Liver (tissue), 9 donors: ENCODE data around the gene IRAK3. TPM values are rescaled to one million over a fixed set of nuclear protein-coding genes. Genes with fewer than 3 reads are reported as not detected.

Experiments used
- DNase-seq: peaks from one replicate; pipeline ENCODE4 v3.0.0-alpha.2; 2017; ENCODE audit warnings: low spot score
- H3K27ac ChIP-seq, 2 donors: one replicate each; pipeline ENCODE4 v1.7.0; 2013; ENCODE audit warnings: inconsistent platforms in 2 of 2, low read length in 2 of 2, control low read depth in 1 of 2, low read depth in 1 of 2, mild to moderate bottlenecking in 1 of 2
- H3K27me3 ChIP-seq, 4 donors: one replicate each; pipeline versions ENCODE4 v1.6.1 to v1.7.0; 2013; ENCODE audit warnings: low read length in 3 of 4, inconsistent platforms in 1 of 4, mild to moderate bottlenecking in 1 of 4, moderate library complexity in 1 of 4; ENCODE audit not compliant: control insufficient read depth in 4 of 4, insufficient read depth in 4 of 4
- H3K36me3 ChIP-seq, 4 donors: one replicate each; pipeline versions ENCODE4 v1.6.1 to v1.7.0; 2013; ENCODE audit warnings: low read length in 3 of 4, mild to moderate bottlenecking in 3 of 4, low read depth in 1 of 4, moderate library complexity in 1 of 4; ENCODE audit not compliant: control insufficient read depth in 4 of 4, insufficient read depth in 3 of 4
- H3K4me1 ChIP-seq, 4 donors: one replicate each; pipeline versions ENCODE4 v1.6.1 to v1.7.0; 2013; ENCODE audit warnings: low read length in 3 of 4, mild to moderate bottlenecking in 3 of 4, moderate library complexity in 1 of 4; ENCODE audit not compliant: control insufficient read depth in 4 of 4, insufficient read depth in 4 of 4
- H3K4me3 ChIP-seq, 3 donors: one replicate each; pipeline versions ENCODE4 v1.6.1 to v1.7.0; 2013; ENCODE audit warnings: low read length in 3 of 3, control low read depth in 1 of 3, low read depth in 1 of 3, mild to moderate bottlenecking in 1 of 3
- H3K9ac ChIP-seq, 2 donors: one replicate each; pipeline ENCODE4 v1.7.0; 2013; ENCODE audit warnings: low read length in 2 of 2, mild to moderate bottlenecking in 2 of 2, moderate library complexity in 2 of 2, control low read depth in 1 of 2, low read depth in 1 of 2
- H3K9me3 ChIP-seq, 4 donors: one replicate each; pipeline versions ENCODE4 v1.6.1 to v1.7.0; 2013; ENCODE audit warnings: low read length in 3 of 4; ENCODE audit not compliant: control insufficient read depth in 4 of 4
- ATF3 ChIP-seq: IDR thresholded peaks from 2 replicates; pipeline ENCODE4 v1.6.1; 2016; ENCODE audit warnings: antibody characterized with exemption
- CTCF ChIP-seq: fragments of 150-350 bp; IDR thresholded peaks from 2 replicates; pipeline ENCODE4 v1.5.1; 2017; ENCODE audit warnings: improper control_type of control experiment, low read depth, low read length; ENCODE audit not compliant: missing input control
- EGR1 ChIP-seq, 2 donors: IDR thresholded peaks; 2 replicates each; pipeline ENCODE4 v1.6.1; 2016 to 2018; ENCODE audit warnings: antibody characterized with exemption in 2 of 2, low read depth in 2 of 2
- FOXA1 ChIP-seq: IDR thresholded peaks from 2 replicates; pipeline ENCODE4 v1.6.1; 2016; ENCODE audit warnings: antibody characterized with exemption
- FOXA2 ChIP-seq: IDR thresholded peaks from 2 replicates; pipeline ENCODE4 v1.6.1; 2016; ENCODE audit warnings: antibody characterized with exemption
- GABPA ChIP-seq, 2 donors: IDR thresholded peaks in 1 of 2; conservative IDR thresholded peaks in 1 of 2; 2 replicates each; pipeline ENCODE4 v1.6.1; 2016; ENCODE audit warnings: antibody characterized with exemption in 2 of 2, mild to moderate bottlenecking in 1 of 2, moderate library complexity in 1 of 2
- HNF4A ChIP-seq, 2 donors: conservative IDR thresholded peaks; 2 replicates each; pipeline ENCODE4 v1.6.1; 2016; ENCODE audit warnings: antibody characterized with exemption in 2 of 2, mild to moderate bottlenecking in 2 of 2
- HNF4G ChIP-seq: IDR thresholded peaks from 2 replicates; pipeline ENCODE4 v1.6.1; 2016; ENCODE audit warnings: antibody characterized with exemption
- JUND ChIP-seq, 2 donors: IDR thresholded peaks; 2 replicates each; pipeline ENCODE4 v1.6.1; 2016; ENCODE audit warnings: antibody characterized with exemption in 2 of 2
- MAX ChIP-seq: IDR thresholded peaks from 2 replicates; pipeline ENCODE4 v1.6.1; 2016; ENCODE audit warnings: antibody characterized with exemption
- NR2F2 ChIP-seq: IDR thresholded peaks from 2 replicates; pipeline ENCODE4 v1.6.1; 2016; ENCODE audit warnings: antibody characterized with exemption
- RAD21 ChIP-seq, 2 donors: IDR thresholded peaks; 2 replicates each; pipeline ENCODE4 v1.6.1; 2016; ENCODE audit warnings: antibody characterized with exemption in 2 of 2, mild to moderate bottlenecking in 2 of 2
- REST ChIP-seq: IDR thresholded peaks from 2 replicates; pipeline ENCODE4 v1.6.1; 2016; ENCODE audit warnings: antibody characterized with exemption, mild to moderate bottlenecking
- RXRA ChIP-seq, 2 donors: IDR thresholded peaks; 2 replicates each; pipeline ENCODE4 v1.6.1; 2017 to 2018; ENCODE audit warnings: antibody characterized with exemption in 2 of 2, mild to moderate bottlenecking in 1 of 2
- SP1 ChIP-seq: IDR thresholded peaks from 2 replicates; pipeline ENCODE4 v1.6.1; 2018; ENCODE audit warnings: antibody characterized with exemption, mild to moderate bottlenecking
- TAF1 ChIP-seq: conservative IDR thresholded peaks from 2 replicates; pipeline ENCODE4 v1.6.1; 2016; ENCODE audit warnings: antibody characterized with exemption, mild to moderate bottlenecking
- YY1 ChIP-seq: IDR thresholded peaks from 2 replicates; pipeline ENCODE4 v1.6.1; 2016; ENCODE audit warnings: antibody characterized with exemption, mild to moderate bottlenecking
- ZBTB33 ChIP-seq: IDR thresholded peaks from 2 replicates; pipeline ENCODE4 v1.6.1; 2016; ENCODE audit warnings: antibody characterized with exemption
- WGBS: extraction: QIAGEN DNeasy Blood & Tissue Kit; methylation state at CpG from one replicate; pipeline ENCODE4 v1.1.7; 2013; 5-methylcytosine and 5-hydroxymethylcytosine counted together
- polyA plus RNA-seq, 2 donors: library from polyadenylated mRNA; stranded (reverse) in 1 of 2; unstranded in 1 of 2; fragments of 200-250 nt in 1 of 2; fragments of >200 nt in 1 of 2; fragmentation: Nextera tagmentation in 1 of 2; extraction: Ambion mirVana in 1 of 2; gene quantifications; one replicate each; pipeline versions ENCODE4 v1.2.1 to v1.2.3, GENCODE V29; 2013 to 2015
- total RNA-seq, 2 donors: library from RNA; depleted of rRNA; stranded (reverse); fragments of >200 nt; gene quantifications; one replicate each; pipeline ENCODE4 v1.2.3, GENCODE V29; 2014
- donor health status: healthy.
- donor health status: healthy.
- donor health status: healthy.
- donor health status: healthy.
- donor health status: healthy.

The IRAK3 gene
- total and polyA plus RNA-seq, 4 donors = 1.1 to 8.6 (median 3.5) TPM

GRCh38 chr12:66142826-66143225 is 46.2 kb upstream of the IRAK3 start:
- Histone ChIP-seq H3K9ac (no peak overlapping the region), H3K27ac (no peak overlapping the region), H3K9me3 (peaks cover 0 to 11% (median 2%) of the 10 kb centered on the region in 4 donors), H3K4me3 (no peak overlapping the region), H3K36me3 (peaks cover 2 to 18% (median 13%) of the 10 kb centered on the region in 4 donors), H3K27me3 (no peaks in the 10 kb centered on the region), H3K4me1 (peaks cover 0 to 12% (median 3%) of the 10 kb centered on the region in 4 donors)
- DNase-seq = no peak
- TF ChIP-seq MAX = no peak

- Histone ChIP-seq H3K36me3 (peaks cover 1 to 20% (median 10%) of the 10 kb centered on the region in 4 donors), H3K27me3 (no peaks in the 10 kb centered on the region), H3K9me3 (peaks cover 0 to 11% (median 2%) of the 10 kb centered on the region in 4 donors), H3K4me3 (no peak overlapping the region), H3K27ac (no peak overlapping the region), H3K4me1 (peaks cover 0 to 12% (median 3%) of the 10 kb centered on the region in 4 donors), H3K9ac (no peak overlapping the region)
- 98% methylated on average over 1 of the region's 1 CpG for WGBS
- no peak for DNase-seq
- TF ChIP-seq ZBTB33 = no peak
- no peak for TF ChIP-seq CTCF
- TF ChIP-seq HNF4G = no peak
- no peak for TF ChIP-seq EGR1 (IDR thresholded peaks at IDR 0.05; ENCODE audit: low read depth in 2 of 2)
- TF ChIP-seq HNF4A (conservative IDR thresholded peaks at IDR 0.05) = no peak
- TF ChIP-seq NR2F2 = no peak
- no peak for TF ChIP-seq MAX
- TF ChIP-seq RXRA (IDR thresholded peaks at IDR 0.05) = no peak
- no peak for TF ChIP-seq REST
- no peak for TF ChIP-seq TAF1
- no peak for TF ChIP-seq FOXA1
- TF ChIP-seq JUND (IDR thresholded peaks at IDR 0.05) = no peak
- no peak for TF ChIP-seq GABPA (IDR thresholded peaks at IDR 0.05 in 1 of 2, conservative IDR thresholded peaks at IDR 0.05 in 1 of 2)
- no peak for TF ChIP-seq FOXA2
- no peak for TF ChIP-seq YY1
- no peak for TF ChIP-seq SP1
- no peak for TF ChIP-seq ATF3
- TF ChIP-seq RAD21 (IDR thresholded peaks at IDR 0.05) = no peak
Observed at GRCh38 chr12:66143868-66144267, 45.1 kb upstream of the IRAK3 start.
